Spleen (tissue), 11 donors: ENCODE measurements around the gene ARHGAP21. TPM values are rescaled to one million over a fixed set of nuclear protein-coding genes. Genes with fewer than 3 reads are reported as not detected.

ENCODE experiments used
- DNase-seq: peaks from one replicate; pipeline ENCODE4 v3.0.0-alpha.2; 2020
- H3K27ac ChIP-seq, 8 donors: fragments of 200-600 bp; sonication (generic) in 7 of 8; 1 replicate in 4 of 8; 2 replicates in 4 of 8; pipeline versions ENCODE4 v1.5.0 to v1.8.0; 2016 to 2021; ENCODE audit warnings: inconsistent platforms in 4 of 8, mild to moderate bottlenecking in 4 of 8, moderate library complexity in 1 of 8
- H3K27me3 ChIP-seq, 7 donors: fragments of 200-600 bp; sonication (generic) in 6 of 7; replicated peaks in 1 of 7; 1 replicate in 4 of 7; 2 replicates in 3 of 7; pipeline versions ENCODE4 v1.5.0 to v1.8.0; 2016 to 2021; ENCODE audit warnings: inconsistent platforms in 3 of 7, mild to moderate bottlenecking in 1 of 7
- H3K36me3 ChIP-seq, 6 donors: fragments of 200-600 bp; sonication (generic) in 5 of 6; 1 replicate in 4 of 6; 2 replicates in 2 of 6; pipeline versions ENCODE4 v1.5.0 to v1.8.0; 2016 to 2021; ENCODE audit warnings: inconsistent platforms in 2 of 6
- H3K4me1 ChIP-seq, 6 donors: fragments of 200-600 bp; sonication (generic) in 5 of 6; 1 replicate in 3 of 6; 2 replicates in 3 of 6; pipeline versions ENCODE4 v1.5.0 to v1.8.0; 2016 to 2021; ENCODE audit warnings: inconsistent platforms in 3 of 6
- H3K4me3 ChIP-seq, 8 donors: fragments of 200-600 bp; sonication (generic) in 7 of 8; 1 replicate in 4 of 8; 2 replicates in 4 of 8; pipeline versions ENCODE4 v1.5.0 to v1.8.0; 2016 to 2021; ENCODE audit warnings: inconsistent platforms in 4 of 8, mild to moderate bottlenecking in 4 of 8, moderate library complexity in 2 of 8
- H3K9me3 ChIP-seq, 8 donors: fragments of 200-600 bp; sonication (generic) in 7 of 8; 1 replicate in 4 of 8; 2 replicates in 4 of 8; pipeline versions ENCODE4 v1.5.0 to v1.8.0; 2016 to 2021; ENCODE audit warnings: inconsistent platforms in 4 of 8
- POLR2A ChIP-seq, 3 donors: fragments of 450-650 bp; IDR thresholded peaks; one replicate each; pipeline ENCODE4 v1.5.1; 2017; ENCODE audit warnings: antibody characterized with exemption in 3 of 3, mild to moderate bottlenecking in 1 of 3
- POLR2AphosphoS5 ChIP-seq, 3 donors: sonication (generic); formaldehyde crosslinking; IDR thresholded peaks; one replicate each; pipeline ENCODE4 v1.5.1; 2017; ENCODE audit warnings: antibody characterized with exemption in 3 of 3
- WGBS, 5 donors: extraction: QIAGEN DNeasy Blood & Tissue Kit in 3 of 5; methylation state at CpG; one replicate each; pipeline versions ENCODE4 v1.1.5 to v1.1.7; 2013 to 2018; 5-methylcytosine and 5-hydroxymethylcytosine counted together
- intact Hi-C: fragments of 100-400 bp; cut with DNase I; formaldehyde crosslinking; loops from one replicate; pipeline ENCODE4 v1.15.0; 2023; ENCODE audit warnings: low total_unique reads
- polyA plus RNA-seq, 3 donors: library from polyadenylated mRNA; stranded (reverse); fragments of 200-250 nt; gene quantifications; one replicate each; pipeline ENCODE4 v1.2.1, GENCODE V29; 2013
- total RNA-seq, 7 donors: library from RNA; depleted of rRNA in 3 of 7; stranded (reverse); fragments of >200 nt in 3 of 7; fragmentation: NEBNext Ultra II Directional in 4 of 7; extraction: Animal tissue kit (Norgen Biotek cat#: 25700) in 4 of 7; gene quantifications; one replicate each; pipeline versions ENCODE4 v1.1.0 to v1.2.1, GENCODE V29; 2016 to 2021
- TF ChIP-seq, protein P1 (sequence below), 11 experiments: fragments of 200-600 bp in 7 of 11; fragments of 450-650 bp in 4 of 11; sonication (generic) in 4 of 11; IDR thresholded peaks in 8 of 11; conservative IDR thresholded peaks in 3 of 11; 1 replicate in 7 of 11; 2 replicates in 4 of 11; pipeline versions ENCODE4 v1.4.0 to v1.8.0; 2016 to 2021; ENCODE audit warnings: antibody characterized with exemption in 11 of 11, inconsistent platforms in 4 of 11, mild to moderate bottlenecking in 1 of 11
- donor health status: healthy with polysubstance abuse.
- donor health status: DM: no; HTN: no; CAD: no; lungs with moderate emphysema.
- donor health status: DM: no; HTN: no; CAD: no.
- donor health status: Bipolar disorder and iron deficiency.
- donor health status: healthy.
- donor health status: DM: no; HTN: no; CAD: no.
- donor health status: DM: yes; HTN: yes; CAD: no.

Gene ARHGAP21
- total and polyA plus RNA-seq, 10 donors, result 6.0 to 60.9 (median 43.9) TPM

DNA sequence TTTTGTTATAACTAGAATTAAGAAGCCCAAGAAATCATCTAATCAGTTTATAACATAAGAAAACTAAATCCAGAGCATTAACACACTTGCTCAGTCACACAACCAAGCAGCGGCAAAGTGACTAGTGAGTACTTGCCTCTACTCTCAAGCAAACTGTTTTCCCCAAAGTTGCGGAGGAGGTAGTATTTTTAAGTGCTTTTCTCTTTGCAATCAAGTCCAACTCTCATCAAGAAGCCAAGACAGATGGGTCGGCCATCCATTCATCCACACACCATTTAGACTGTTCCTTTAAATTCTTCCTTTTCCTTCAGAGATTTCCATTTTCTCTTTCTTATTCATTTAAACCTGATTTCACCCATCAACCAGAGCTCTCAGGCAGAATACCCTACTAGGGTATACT is 25.4 kb downstream of the ARHGAP21 start:
- no peak for DNase-seq
- Histone ChIP-seq H3K4me1 (peaks cover 0 to 10% (median 2%) of the 10 kb centered on the region in 6 donors), H3K27ac (no peak overlapping the region), H3K27me3 (no peaks in the 10 kb centered on the region), H3K36me3 (no peaks in the 10 kb centered on the region), H3K9me3 (no peaks in the 10 kb centered on the region), H3K4me3 (no peak overlapping the region)
- intact Hi-C loops, result no loop called here
- WGBS, 5 donors, result 93 to 97% (median 96%) methylated on average over 3 of the region's 3 CpGs
- no peak for TF ChIP-seq POLR2AphosphoS5 (IDR thresholded peaks at IDR 0.05)
- TF ChIP-seq POLR2A (IDR thresholded peaks at IDR 0.05), result no peak
- TF ChIP-seq, protein P1, sequence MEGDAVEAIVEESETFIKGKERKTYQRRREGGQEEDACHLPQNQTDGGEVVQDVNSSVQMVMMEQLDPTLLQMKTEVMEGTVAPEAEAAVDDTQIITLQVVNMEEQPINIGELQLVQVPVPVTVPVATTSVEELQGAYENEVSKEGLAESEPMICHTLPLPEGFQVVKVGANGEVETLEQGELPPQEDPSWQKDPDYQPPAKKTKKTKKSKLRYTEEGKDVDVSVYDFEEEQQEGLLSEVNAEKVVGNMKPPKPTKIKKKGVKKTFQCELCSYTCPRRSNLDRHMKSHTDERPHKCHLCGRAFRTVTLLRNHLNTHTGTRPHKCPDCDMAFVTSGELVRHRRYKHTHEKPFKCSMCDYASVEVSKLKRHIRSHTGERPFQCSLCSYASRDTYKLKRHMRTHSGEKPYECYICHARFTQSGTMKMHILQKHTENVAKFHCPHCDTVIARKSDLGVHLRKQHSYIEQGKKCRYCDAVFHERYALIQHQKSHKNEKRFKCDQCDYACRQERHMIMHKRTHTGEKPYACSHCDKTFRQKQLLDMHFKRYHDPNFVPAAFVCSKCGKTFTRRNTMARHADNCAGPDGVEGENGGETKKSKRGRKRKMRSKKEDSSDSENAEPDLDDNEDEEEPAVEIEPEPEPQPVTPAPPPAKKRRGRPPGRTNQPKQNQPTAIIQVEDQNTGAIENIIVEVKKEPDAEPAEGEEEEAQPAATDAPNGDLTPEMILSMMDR (IDR thresholded peaks at IDR 0.05 in 8 of 11, conservative IDR thresholded peaks at IDR 0.05 in 3 of 11), result no peak

DNA sequence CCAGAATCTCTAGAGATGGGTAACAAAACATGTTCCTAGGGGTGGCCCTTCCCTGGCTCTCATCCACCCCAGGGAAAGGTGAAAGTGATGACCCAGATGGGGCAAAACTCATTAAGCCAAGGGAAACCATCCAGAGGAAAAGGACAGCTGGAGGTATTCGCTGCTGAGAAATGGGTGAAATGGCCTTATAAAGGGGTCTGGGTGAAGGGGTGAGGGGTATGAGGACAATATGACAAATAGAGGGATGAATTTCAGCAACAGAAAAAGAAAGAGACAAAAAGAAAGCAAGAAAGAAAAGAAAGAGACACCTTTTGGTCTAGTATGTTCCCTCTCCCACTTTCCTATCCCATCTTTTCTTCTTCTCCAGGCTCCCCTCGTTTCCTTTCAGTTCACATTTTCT is 26.6 kb downstream of the ARHGAP21 start:
- TF ChIP-seq POLR2A (IDR thresholded peaks at IDR 0.05), result no peak
- TF ChIP-seq, protein P1 (IDR thresholded peaks at IDR 0.05 in 8 of 11, conservative IDR thresholded peaks at IDR 0.05 in 3 of 11), result no peak
- TF ChIP-seq POLR2AphosphoS5 (IDR thresholded peaks at IDR 0.05), result no peak
- 84 to 96% (median 93%) methylated on average over 2 of the region's 2 CpGs for WGBS, 5 donors
- H3K4me1 ChIP-seq, result peaks cover 0 to 10% (median 2%) of the 10 kb centered on the region in 6 donors

DNA sequence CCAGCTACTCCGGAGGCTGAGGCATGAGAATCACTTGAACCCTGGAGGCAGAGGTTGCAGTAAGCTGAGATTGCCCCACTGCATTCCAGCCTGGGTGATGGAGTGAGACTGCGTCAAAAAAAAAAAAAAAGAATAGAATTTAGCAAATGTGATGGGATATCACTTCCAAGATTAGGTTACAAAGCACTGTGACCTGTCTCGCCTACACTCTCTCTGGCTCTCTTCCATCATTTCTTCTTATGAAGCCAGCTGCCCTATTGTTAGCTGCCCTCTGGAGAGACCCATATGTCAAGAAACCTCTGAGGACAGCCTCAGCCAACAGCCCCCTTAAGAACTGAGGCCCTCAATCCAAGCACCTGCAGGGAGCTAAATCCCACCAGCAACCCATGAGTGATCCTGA is 28.2 kb downstream of the ARHGAP21 start:
- 88 to 93% (median 89%) methylated on average over 3 of the region's 3 CpGs for WGBS, 5 donors
- TF ChIP-seq, protein P1 (IDR thresholded peaks at IDR 0.05 in 8 of 11, conservative IDR thresholded peaks at IDR 0.05 in 3 of 11), result no peak
- TF ChIP-seq POLR2AphosphoS5 (IDR thresholded peaks at IDR 0.05) (no peak), POLR2A (IDR thresholded peaks at IDR 0.05) (no peak)
- no peaks in the 10 kb centered on the region for H3K9me3 ChIP-seq
- no peaks in the 10 kb centered on the region for H3K36me3 ChIP-seq
- H3K27me3 ChIP-seq, result no peaks in the 10 kb centered on the region
- no peaks in the 10 kb centered on the region for H3K4me1 ChIP-seq
- intact Hi-C loops, result no loop called here
- no peak for DNase-seq
- H3K27ac ChIP-seq, result no peak overlapping the region
- no peak overlapping the region for H3K4me3 ChIP-seq

More for the DNA sequence above, 26.6 kb downstream of the ARHGAP21 start:
- H3K27me3 ChIP-seq, result no peaks in the 10 kb centered on the region
- H3K4me3 ChIP-seq, result no peak overlapping the region
- no peak for DNase-seq
- intact Hi-C loops, result no loop called here
- no peak overlapping the region for H3K27ac ChIP-seq
- no peaks in the 10 kb centered on the region for H3K9me3 ChIP-seq
- H3K36me3 ChIP-seq, result no peaks in the 10 kb centered on the region

DNA sequence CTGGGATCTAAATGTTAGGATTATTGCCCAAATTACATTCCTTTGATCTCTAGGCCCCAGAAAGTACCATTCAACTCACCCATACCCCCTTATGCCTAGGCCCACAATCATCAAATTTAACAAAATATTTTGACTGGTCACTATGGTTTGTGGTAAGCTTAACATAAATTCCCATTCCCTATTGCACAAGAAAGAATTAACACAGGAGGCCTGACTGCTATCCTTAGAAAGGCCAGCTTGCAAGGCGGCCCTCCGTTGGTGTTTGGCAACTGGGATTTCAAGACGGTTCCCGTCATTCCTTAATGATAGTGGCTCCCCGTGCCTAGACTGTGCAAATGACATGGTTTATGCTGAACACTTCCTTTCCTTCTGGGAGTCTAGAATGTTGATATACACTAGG is 29.6 kb downstream of the ARHGAP21 start:
- Histone ChIP-seq H3K4me3 (no peak overlapping the region), H3K4me1 (no peaks in the 10 kb centered on the region), H3K27me3 (no peaks in the 10 kb centered on the region), H3K27ac (no peak overlapping the region), H3K9me3 (no peaks in the 10 kb centered on the region), H3K36me3 (no peaks in the 10 kb centered on the region)
- no peak for TF ChIP-seq POLR2AphosphoS5 (IDR thresholded peaks at IDR 0.05)
- TF ChIP-seq, protein P1 (IDR thresholded peaks at IDR 0.05 in 8 of 11, conservative IDR thresholded peaks at IDR 0.05 in 3 of 11), result no peak
- intact Hi-C loops, result no loop called here
- 91 to 97% (median 93%) methylated on average over 5 of the region's 5 CpGs for WGBS, 5 donors
- DNase-seq, result no peak
